ENCODE results near the gene HS3ST1.

Gene HS3ST1

GRCh38 chr4:11441194-11441556 is 12.5 kb upstream of the HS3ST1 start:
- no peaks in the 10 kb centered on the region for H3K27me3 ChIP-seq (ENCODE audit: low read length)
- no peaks in the 10 kb centered on the region for H3K9me3 ChIP-seq (ENCODE audit: insufficient read depth, low read length)
- H4K20me1 ChIP-seq (ENCODE audit: low read depth, low read length) = no peaks in the 10 kb centered on the region
- H2AFZ ChIP-seq (ENCODE audit: low read depth, low read length, severe bottlenecking) = no peak overlapping the region
- no peak overlapping the region for H3K9ac ChIP-seq (ENCODE audit: low read length)
- H3K4me2 ChIP-seq (ENCODE audit: low read depth, low read length, poor library complexity, severe bottlenecking) = no peak overlapping the region
- TF ChIP-seq CTCF (IDR thresholded peaks at IDR 0.05; ENCODE audit: insufficient read depth, low read length, poor library complexity, severe bottlenecking) = no peak
- no peak for TF ChIP-seq EZH2phosphoT487 (conservative IDR thresholded peaks at IDR 0.05; ENCODE audit: low read length)
- no peaks in the 10 kb centered on the region for H3K36me3 ChIP-seq (ENCODE audit: low read length)
- no peak overlapping the region for H3K27ac ChIP-seq (ENCODE audit: low read depth, low read length)
- H3K79me2 ChIP-seq (ENCODE audit: insufficient read depth, low read length) = no peaks in the 10 kb centered on the region
- H3K4me3 ChIP-seq (ENCODE audit: insufficient read depth, low read length, poor library complexity, severe bottlenecking) = no peak overlapping the region
- no peaks in the 10 kb centered on the region for H3K9me2 ChIP-seq (replicated peaks; ENCODE audit: insufficient read depth, low read length)
- H3F3A ChIP-seq (ENCODE audit: insufficient read depth) = no peaks in the 10 kb centered on the region

GRCh38 chr4:11440481-11441193 is 11.9 kb upstream of the HS3ST1 start:
- H3K4me2 ChIP-seq (ENCODE audit: low read depth, low read length, poor library complexity, severe bottlenecking) = no peak overlapping the region
- H3K9me3 ChIP-seq (ENCODE audit: insufficient read depth, low read length) = no peaks in the 10 kb centered on the region
- no peak overlapping the region for H3K9ac ChIP-seq (ENCODE audit: low read length)
- H3K27me3 ChIP-seq (ENCODE audit: low read length) = no peaks in the 10 kb centered on the region
- no peaks in the 10 kb centered on the region for H3K36me3 ChIP-seq (ENCODE audit: low read length)
- H4K20me1 ChIP-seq (ENCODE audit: low read depth, low read length) = no peaks in the 10 kb centered on the region
- H3K27ac ChIP-seq (ENCODE audit: low read depth, low read length) = no peak overlapping the region
- TF ChIP-seq EZH2phosphoT487 (conservative IDR thresholded peaks at IDR 0.05; ENCODE audit: low read length) = no peak
- TF ChIP-seq CTCF (IDR thresholded peaks at IDR 0.05; ENCODE audit: insufficient read depth, low read length, poor library complexity, severe bottlenecking) = no peak
- H3F3A ChIP-seq (ENCODE audit: insufficient read depth) = no peaks in the 10 kb centered on the region
- H2AFZ ChIP-seq (ENCODE audit: low read depth, low read length, severe bottlenecking) = no peak overlapping the region
- no peak overlapping the region for H3K4me3 ChIP-seq (ENCODE audit: insufficient read depth, low read length, poor library complexity, severe bottlenecking)
- H3K9me2 ChIP-seq (replicated peaks; ENCODE audit: insufficient read depth, low read length) = no peaks in the 10 kb centered on the region
- H3K79me2 ChIP-seq (ENCODE audit: insufficient read depth, low read length) = no peaks in the 10 kb centered on the region

- Histone ChIP-seq H3K27me3 (ENCODE audit: low read length) (no peaks in the 10 kb centered on the region), H3K79me2 (ENCODE audit: insufficient read depth, low read length) (no peaks in the 10 kb centered on the region), H3K4me2 (ENCODE audit: low read depth, low read length, poor library complexity, severe bottlenecking) (no peak overlapping the region), H3K9me2 (replicated peaks; ENCODE audit: insufficient read depth, low read length) (no peaks in the 10 kb centered on the region), H2AFZ (ENCODE audit: low read depth, low read length, severe bottlenecking) (no peak overlapping the region), H3K9ac (ENCODE audit: low read length) (no peak overlapping the region), H3K9me3 (ENCODE audit: insufficient read depth, low read length) (no peaks in the 10 kb centered on the region), H3F3A (ENCODE audit: insufficient read depth) (no peaks in the 10 kb centered on the region), H3K4me3 (ENCODE audit: insufficient read depth, low read length, poor library complexity, severe bottlenecking) (no peak overlapping the region), H4K20me1 (ENCODE audit: low read depth, low read length) (no peaks in the 10 kb centered on the region), H3K27ac (ENCODE audit: low read depth, low read length) (no peak overlapping the region), H3K36me3 (ENCODE audit: low read length) (no peaks in the 10 kb centered on the region)
- TF ChIP-seq EZH2phosphoT487 (conservative IDR thresholded peaks at IDR 0.05; ENCODE audit: low read length) (no peak), CTCF (IDR thresholded peaks at IDR 0.05; ENCODE audit: insufficient read depth, low read length, poor library complexity, severe bottlenecking) (no peak)
Observed at GRCh38 chr4:11439836-11440235, 11.1 kb upstream of the HS3ST1 start.

Measured in SU-DHL-6 (cell line).